MCF 10A (cell line): ENCODE results near the gene CD79B. TPM values are rescaled to one million over a fixed set of nuclear protein-coding genes. Genes with fewer than 3 reads are reported as not detected.

Experiments used
- Bru-seq: library from RNA; stranded (reverse); fragments of 400-500 nt; gene quantifications from one replicate; lab custom pipeline; 2021; lab: Mats Ljungman, UMichigan
- BruChase-seq, 2 experiments: library from RNA; stranded (reverse); fragments of 400-500 nt; gene quantifications; one replicate each; lab custom pipeline; 2021; lab: Mats Ljungman, UMichigan
- BruUV-seq: library from RNA; stranded (reverse); fragments of 400-500 nt; replicated peaks from 2 replicates; lab custom pipeline; 2021; lab: Mats Ljungman, UMichigan
- CTCF ChIA-PET: fragments of 300-600 bp; sonication (Branson Sonifier 250); formaldehyde crosslinking; extraction: SDS; loops from one replicate; lab custom pipeline; 2021; ENCODE audit warnings: antibody characterized with exemption, inconsistent platforms; lab: Yijun Ruan, JAX
- POLR2A ChIA-PET: fragments of 300-600, 350-650 bp; sonication (Branson Sonifier 250); formaldehyde crosslinking; extraction: SDS; loops from one replicate; lab custom pipeline; 2020; ENCODE audit warnings: antibody characterized with exemption, inconsistent platforms; lab: Yijun Ruan, JAX
- DNase-seq: peaks from one replicate; pipeline ENCODE4 v3.0.0-alpha.2; 2018; ENCODE audit not compliant: unreplicated experiment
- H3K27ac Mint-ChIP-seq: one replicate; pipeline ENCODE4 v1.8.0; 2022; ENCODE audit warnings: mild to moderate bottlenecking, low read depth, mixed read lengths; ENCODE audit not compliant: unreplicated experiment
- H3K27me3 Mint-ChIP-seq: one replicate; pipeline ENCODE4 v1.8.0; 2022; ENCODE audit warnings: mixed read lengths; ENCODE audit not compliant: insufficient read depth, unreplicated experiment
- H3K36me3 Mint-ChIP-seq: one replicate; pipeline ENCODE4 v1.8.0; 2022; ENCODE audit warnings: mild to moderate bottlenecking, moderate library complexity, mixed read lengths; ENCODE audit not compliant: insufficient read depth, unreplicated experiment
- H3K4me1 Mint-ChIP-seq: one replicate; pipeline ENCODE4 v1.8.0; 2022; ENCODE audit warnings: mixed read lengths; ENCODE audit not compliant: insufficient read depth, unreplicated experiment
- H3K4me3 Mint-ChIP-seq: one replicate; pipeline ENCODE4 v1.8.0; 2022; ENCODE audit warnings: mild to moderate bottlenecking, moderate library complexity, mixed read lengths; ENCODE audit not compliant: unreplicated experiment
- H3K9me3 Mint-ChIP-seq: one replicate; pipeline ENCODE4 v1.8.0; 2022; ENCODE audit warnings: mixed read lengths; ENCODE audit not compliant: unreplicated experiment
- intact Hi-C: fragments of 100-400 bp; cut with micrococcal nuclease; formaldehyde crosslinking; loops from 2 replicates; pipeline ENCODE4 v1.14.1; 2022
- long read RNA-seq: library from polyadenylated mRNA; stranded (forward); transcript quantifications from one replicate; pipeline ENCODE4 v2.0.0, GENCODE V29; 2022
- total RNA-seq: library from RNA; stranded (reverse); gene quantifications from 2 replicates; pipeline ENCODE4 v1.2.3, GENCODE V29; 2022
- TF ChIP-seq, protein P1 (sequence below): fragments of 200-600 bp; IDR thresholded peaks from one replicate; pipeline ENCODE4 v1.8.0; 2022; ENCODE audit warnings: antibody characterized with exemption, mild to moderate bottlenecking; ENCODE audit not compliant: unreplicated experiment

Gene CD79B
- total RNA-seq (not detected in 2 replicates), Bru-seq, nascent RNA (not detected), BruChase-seq, experiment 1, labeled RNA remaining after a 6-hour chase (percentile 20 among the genes with signal in this experiment), BruChase-seq, experiment 2, labeled RNA remaining after a 2-hour chase (not detected)
- long read RNA-seq, result 0 reads

DNA sequence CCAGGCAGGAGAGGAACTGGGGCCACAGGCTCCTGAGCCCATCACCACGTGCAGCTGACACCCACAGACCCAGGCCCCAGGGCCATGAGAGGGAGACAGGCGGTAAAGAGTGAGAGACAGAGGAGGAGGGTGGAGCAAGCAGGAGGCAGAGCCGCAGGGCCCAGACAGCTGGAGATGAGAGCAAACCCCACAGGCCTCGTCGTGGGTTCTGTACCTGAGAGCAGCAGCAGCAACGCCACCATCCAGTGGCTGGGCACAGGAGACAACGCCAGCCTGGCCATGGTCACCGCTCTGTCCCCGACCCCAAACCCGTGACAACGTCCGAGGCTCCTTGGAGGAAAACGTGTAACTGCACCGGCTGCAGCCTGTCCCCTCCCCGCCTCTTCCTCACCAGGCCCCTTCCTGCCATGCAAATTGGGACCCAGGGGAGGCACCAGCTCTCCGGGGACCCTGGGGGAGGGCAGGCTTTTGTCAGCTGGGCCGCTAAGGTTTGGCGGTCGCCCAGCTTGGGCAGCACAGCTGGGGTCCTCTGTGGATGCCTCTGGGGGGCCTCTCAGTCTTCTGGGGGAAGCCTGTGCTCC, at the start of gene CD79B:
Gene CD79B (minus strand): TSS at position 351 of the 581 bp plus-strand sequence. CDS start 70 bp downstream, at position 281.
- BruUV-seq, result no TSS peak
- ChIA-PET POLR2A (interaction anchor here (0.6 kb wide), 1 partner anchor 92 kb away, joined by 4 read pairs; no protein-coding TSS in a partner anchor), CTCF (interaction anchor here (0.6 to 3.5 kb wide), 2 partner anchors 13 to 731 kb away, joined by 4 to 21 read pairs; partner anchors contain the start of gene GH1)
- Mint-ChIP-seq H3K27me3 (peaks cover 12% of the 10 kb centered on the region), H3K27ac (no peak within 1 kb of the TSS), H3K36me3 (no peaks in the 10 kb centered on the region), H3K9me3 (no peaks in the 10 kb centered on the region), H3K4me1 (no peaks in the 10 kb centered on the region), H3K4me3 (no peak within 1 kb of the TSS)
- intact Hi-C loops, result no loop called here
- no peak for DNase-seq
- TF ChIP-seq, protein P1, sequence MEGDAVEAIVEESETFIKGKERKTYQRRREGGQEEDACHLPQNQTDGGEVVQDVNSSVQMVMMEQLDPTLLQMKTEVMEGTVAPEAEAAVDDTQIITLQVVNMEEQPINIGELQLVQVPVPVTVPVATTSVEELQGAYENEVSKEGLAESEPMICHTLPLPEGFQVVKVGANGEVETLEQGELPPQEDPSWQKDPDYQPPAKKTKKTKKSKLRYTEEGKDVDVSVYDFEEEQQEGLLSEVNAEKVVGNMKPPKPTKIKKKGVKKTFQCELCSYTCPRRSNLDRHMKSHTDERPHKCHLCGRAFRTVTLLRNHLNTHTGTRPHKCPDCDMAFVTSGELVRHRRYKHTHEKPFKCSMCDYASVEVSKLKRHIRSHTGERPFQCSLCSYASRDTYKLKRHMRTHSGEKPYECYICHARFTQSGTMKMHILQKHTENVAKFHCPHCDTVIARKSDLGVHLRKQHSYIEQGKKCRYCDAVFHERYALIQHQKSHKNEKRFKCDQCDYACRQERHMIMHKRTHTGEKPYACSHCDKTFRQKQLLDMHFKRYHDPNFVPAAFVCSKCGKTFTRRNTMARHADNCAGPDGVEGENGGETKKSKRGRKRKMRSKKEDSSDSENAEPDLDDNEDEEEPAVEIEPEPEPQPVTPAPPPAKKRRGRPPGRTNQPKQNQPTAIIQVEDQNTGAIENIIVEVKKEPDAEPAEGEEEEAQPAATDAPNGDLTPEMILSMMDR, result no peak

GRCh38 chr17:63978272-63979200, 46.4 kb upstream of the CD79B start:
- DNase-seq, result no peak
- CTCF ChIA-PET, result interaction anchor here (0.7 to 1.7 kb wide), 5 partner anchors 19 to 549 kb away, joined by 3 to 6 read pairs (median 4); partner anchors contain the start of gene PRR29
- POLR2A ChIA-PET, result no interaction called here
- H3K4me1 Mint-ChIP-seq, result peaks cover 14% of the 10 kb centered on the region
- no peaks in the 10 kb centered on the region for H3K27me3 Mint-ChIP-seq
- intact Hi-C loops, result no loop called here
- no peak overlapping the region for H3K4me3 Mint-ChIP-seq
- no peaks in the 10 kb centered on the region for H3K36me3 Mint-ChIP-seq
- no peaks in the 10 kb centered on the region for H3K9me3 Mint-ChIP-seq
- no peak overlapping the region for H3K27ac Mint-ChIP-seq
- TF ChIP-seq, protein P1, result no peak
- no TSS peak for BruUV-seq

GRCh38 chr17:63976702-63977101, 44.6 kb upstream of the CD79B start:
- BruUV-seq, result no TSS peak
- H3K27me3 Mint-ChIP-seq, result no peaks in the 10 kb centered on the region
- no peak overlapping the region for H3K27ac Mint-ChIP-seq
- H3K36me3 Mint-ChIP-seq, result no peaks in the 10 kb centered on the region
- intact Hi-C loops, result no loop called here
- TF ChIP-seq, protein P1, result no peak
- peaks cover 20% of the 10 kb centered on the region for H3K4me1 Mint-ChIP-seq
- no peak overlapping the region for H3K4me3 Mint-ChIP-seq
- CTCF ChIA-PET, result interaction anchor here (0.6 to 0.8 kb wide), 2 partner anchors 7 to 30 kb away, joined by 3 read pairs; no protein-coding TSS in a partner anchor
- no peak for DNase-seq
- POLR2A ChIA-PET, result no interaction called here
- H3K9me3 Mint-ChIP-seq, result no peaks in the 10 kb centered on the region
